Stimulated activated naive B cell treated with anti-CD40 and anti-IgM and Interleukin-4, amounts not matched to agents 10 μg/mL and 1 μg/mL and 100 μg/mL, for 72 hours (primary cell): ENCODE measurements around the gene PROC.

Experiments
- ATAC-seq, 2 donors: fragments of 150-1000 bp; cut with Tn5 transposase; replicated peaks; 2 replicates each; pipeline ENCODE4 v1.10.0; 2021; ENCODE audit warnings: moderate library complexity in 1 of 2
- DNase-seq: peaks from one replicate; pipeline ENCODE4 v3.0.0; 2021
- H3K27ac Mint-ChIP-seq: one replicate; pipeline ENCODE4 v1.8.0; 2022; ENCODE audit warnings: mild to moderate bottlenecking, mixed read lengths
- H3K27me3 Mint-ChIP-seq, 2 donors: one replicate each; pipeline ENCODE4 v1.8.0; 2022; ENCODE audit warnings: mixed read lengths in 2 of 2
- H3K36me3 Mint-ChIP-seq, 2 donors: one replicate each; pipeline ENCODE4 v1.8.0; 2022; ENCODE audit warnings: mixed read lengths in 2 of 2, mild to moderate bottlenecking in 1 of 2
- H3K4me1 Mint-ChIP-seq, 2 donors: one replicate each; pipeline ENCODE4 v1.8.0; 2022; ENCODE audit warnings: mixed read lengths in 2 of 2, mild to moderate bottlenecking in 1 of 2
- H3K4me3 Mint-ChIP-seq, 2 donors: one replicate each; pipeline ENCODE4 v1.8.0; 2022; ENCODE audit warnings: mild to moderate bottlenecking in 2 of 2, mixed read lengths in 2 of 2, moderate library complexity in 1 of 2
- H3K9me3 Mint-ChIP-seq, 2 donors: one replicate each; pipeline ENCODE4 v1.8.0; 2022; ENCODE audit warnings: mixed read lengths in 2 of 2, mild to moderate bottlenecking in 1 of 2

Gene PROC

GRCh38 chr2:127414638-127415592 lies 3.3 kb upstream of the PROC start:
- H3K27me3 Mint-ChIP-seq: no peaks in the 10 kb centered on the region
- H3K36me3 Mint-ChIP-seq: no peaks in the 10 kb centered on the region
- ATAC-seq: no peak
- peaks cover 34 to 68% of the 10 kb centered on the region in 2 donors for H3K4me1 Mint-ChIP-seq
- no peak for DNase-seq
- H3K9me3 Mint-ChIP-seq: peaks cover 0 to 7% of the 10 kb centered on the region in 2 donors
- H3K4me3 Mint-ChIP-seq: peak overlapping the region in 1 of 2 donors; percentile 11
- peak overlapping the region; percentile 78 for H3K27ac Mint-ChIP-seq

- peak; percentile 78 for DNase-seq
- Mint-ChIP-seq H3K4me3 (peak overlapping the region; percentile 88 to 90), H3K9me3 (peaks cover 0 to 7% of the 10 kb centered on the region in 2 donors), H3K27ac (peak overlapping the region; percentile 79), H3K4me1 (peaks cover 30 to 59% of the 10 kb centered on the region in 2 donors), H3K27me3 (peaks cover 0 to 3% of the 10 kb centered on the region in 2 donors), H3K36me3 (no peaks in the 10 kb centered on the region)
- ATAC-seq: peak; percentile 84 to 85
Measured at GRCh38 chr2:127415593-127416505, 2.4 kb upstream of the PROC start.

GRCh38 chr2:127416506-127417001 lies 1.7 kb upstream of the PROC start:
- Mint-ChIP-seq H3K27me3 (peaks cover 0 to 8% of the 10 kb centered on the region in 2 donors), H3K36me3 (no peaks in the 10 kb centered on the region), H3K27ac (peak overlapping the region; percentile 79), H3K4me3 (peak overlapping the region; percentile 88 to 90), H3K4me1 (peaks cover 30 to 52% of the 10 kb centered on the region in 2 donors), H3K9me3 (peaks cover 0 to 7% of the 10 kb centered on the region in 2 donors)
- peak in 1 of 2 donors; percentile 4 for ATAC-seq
- no peak for DNase-seq

GRCh38 chr2:127417406-127417805 lies 821 bp upstream of the PROC start:
- ATAC-seq: no peak
- peaks cover 29 to 48% of the 10 kb centered on the region in 2 donors for H3K4me1 Mint-ChIP-seq
- H3K9me3 Mint-ChIP-seq: peaks cover 0 to 6% of the 10 kb centered on the region in 2 donors
- peak overlapping the region in 1 of 2 donors; percentile 50 for H3K4me3 Mint-ChIP-seq
- no peak overlapping the region for H3K27ac Mint-ChIP-seq
- DNase-seq: no peak
- H3K27me3 Mint-ChIP-seq: peaks cover 7 to 13% of the 10 kb centered on the region in 2 donors
- no peaks in the 10 kb centered on the region for H3K36me3 Mint-ChIP-seq

- Mint-ChIP-seq H3K27me3 (peaks cover 14 to 15% of the 10 kb centered on the region in 2 donors), H3K36me3 (no peaks in the 10 kb centered on the region), H3K9me3 (no peaks in the 10 kb centered on the region), H3K27ac (no peak overlapping the region), H3K4me3 (no peak overlapping the region), H3K4me1 (peaks cover 33 to 50% of the 10 kb centered on the region in 2 donors)
- ATAC-seq (no peak), DNase-seq (no peak)
Measured at GRCh38 chr2:127419112-127419430, 844 bp downstream of the PROC start.

GRCh38 chr2:127419448-127420038 lies 1.3 kb downstream of the PROC start:
- Mint-ChIP-seq H3K27me3 (peaks cover 14 to 15% of the 10 kb centered on the region in 2 donors), H3K36me3 (no peaks in the 10 kb centered on the region), H3K9me3 (no peaks in the 10 kb centered on the region), H3K27ac (no peak overlapping the region), H3K4me1 (peaks cover 33 to 48% of the 10 kb centered on the region in 2 donors), H3K4me3 (no peak overlapping the region)
- DNase-seq: no peak
- no peak for ATAC-seq

GRCh38 chr2:127420039-127420864 lies 2.0 kb downstream of the PROC start:
- DNase-seq: no peak
- no peaks in the 10 kb centered on the region for H3K9me3 Mint-ChIP-seq
- H3K4me1 Mint-ChIP-seq: peaks cover 33 to 43% of the 10 kb centered on the region in 2 donors
- H3K27ac Mint-ChIP-seq: no peak overlapping the region
- H3K4me3 Mint-ChIP-seq: no peak overlapping the region
- ATAC-seq: no peak
- peaks cover 14 to 15% of the 10 kb centered on the region in 2 donors for H3K27me3 Mint-ChIP-seq
- peaks cover 0 to 2% of the 10 kb centered on the region in 2 donors for H3K36me3 Mint-ChIP-seq

GRCh38 chr2:127421116-127421800 lies 3.0 kb downstream of the PROC start:
- H3K4me1 Mint-ChIP-seq: peaks cover 26 to 34% of the 10 kb centered on the region in 2 donors
- H3K36me3 Mint-ChIP-seq: peaks cover 0 to 3% of the 10 kb centered on the region in 2 donors
- no peak for DNase-seq
- ATAC-seq: no peak
- no peak overlapping the region for H3K4me3 Mint-ChIP-seq
- no peak overlapping the region for H3K27ac Mint-ChIP-seq
- H3K27me3 Mint-ChIP-seq: peaks cover 14 to 15% of the 10 kb centered on the region in 2 donors
- no peaks in the 10 kb centered on the region for H3K9me3 Mint-ChIP-seq

- Mint-ChIP-seq H3K27ac (peak overlapping the region; percentile 6), H3K27me3 (peaks cover 14 to 15% of the 10 kb centered on the region in 2 donors), H3K9me3 (no peaks in the 10 kb centered on the region), H3K36me3 (peaks cover 0 to 3% of the 10 kb centered on the region in 2 donors), H3K4me1 (peaks cover 20 to 27% of the 10 kb centered on the region in 2 donors), H3K4me3 (peak overlapping the region; percentile 75 to 77)
- no peak for DNase-seq
- ATAC-seq: no peak
Measured at GRCh38 chr2:127421871-127422558, 3.8 kb downstream of the PROC start.

- no peak overlapping the region for H3K27ac Mint-ChIP-seq
- ATAC-seq (peak; percentile 81 to 83), DNase-seq (no peak)
- peaks cover 0 to 4% of the 10 kb centered on the region in 2 donors for H3K36me3 Mint-ChIP-seq
- peak overlapping the region; percentile 77 to 79 for H3K4me3 Mint-ChIP-seq
- peaks cover 16 to 23% of the 10 kb centered on the region in 2 donors for H3K4me1 Mint-ChIP-seq
- H3K9me3 Mint-ChIP-seq: no peaks in the 10 kb centered on the region
- H3K27me3 Mint-ChIP-seq: peaks cover 14 to 15% of the 10 kb centered on the region in 2 donors
Measured at GRCh38 chr2:127422559-127423477, 4.6 kb downstream of the PROC start.

GRCh38 chr2:127423478-127423843 lies 5.2 kb downstream of the PROC start:
- peaks cover 0 to 8% of the 10 kb centered on the region in 2 donors for H3K36me3 Mint-ChIP-seq
- H3K9me3 Mint-ChIP-seq: no peaks in the 10 kb centered on the region
- H3K27ac Mint-ChIP-seq: no peak overlapping the region
- peak overlapping the region; percentile 62 to 79 for H3K4me3 Mint-ChIP-seq
- H3K27me3 Mint-ChIP-seq: peaks cover 14 to 15% of the 10 kb centered on the region in 2 donors
- peaks cover 16 to 23% of the 10 kb centered on the region in 2 donors for H3K4me1 Mint-ChIP-seq
- DNase-seq (no peak), ATAC-seq (peak; percentile 54 to 61)
